K562 (cell line): ENCODE measurements around the gene NPAS1. TPM values are rescaled to one million over a fixed set of nuclear protein-coding genes. Genes with fewer than 3 reads are reported as not detected.
A peak's percentile ranks its signal among the peaks of the same experiment; 100 is the strongest.

ENCODE experiments used
- AFF4 ChIP-seq: sonication (generic); formaldehyde crosslinking; IDR thresholded peaks from 2 replicates; pipeline ENCODE4 v1.8.0; 2023; ENCODE audit warnings: mild to moderate bottlenecking, missing genetic modification reagents
- BCLAF1 ChIP-seq, 2 experiments: fragments of 450-650 bp in 1 of 2; IDR thresholded peaks; 2 replicates each; pipeline ENCODE4 v1.6.1; 2011 to 2017; ENCODE audit warnings: low read depth in 2 of 2, antibody characterized with exemption in 1 of 2, borderline replicate concordance in 1 of 2, low read length in 1 of 2, mild to moderate bottlenecking in 1 of 2, mixed read lengths in 1 of 2; ENCODE audit not compliant: control insufficient read depth in 1 of 2
- CHCHD3 ChIP-seq: fragments of 250-450 bp; sonication (Bioruptor Pico); IDR thresholded peaks from 2 replicates; pipeline ENCODE4 v2.1.2; 2022; ENCODE audit warnings: mild to moderate bottlenecking
- DLX4 ChIP-seq: fragments of 250-450 bp; sonication (Bioruptor Pico); IDR thresholded peaks from 2 replicates; pipeline ENCODE4 v1.6.1; 2021; ENCODE audit warnings: mild to moderate bottlenecking
- GTF2E2 ChIP-seq: fragments of 200-800 bp; sonication (Bioruptor generic); IDR thresholded peaks from 2 replicates; pipeline ENCODE4 v1.6.1; 2016; ENCODE audit warnings: missing genetic modification characterization, missing compliant biosample characterization
- PBX2 ChIP-seq, 2 experiments: IDR thresholded peaks in 1 of 2; conservative IDR thresholded peaks in 1 of 2; 2 replicates each; pipeline ENCODE4 v1.6.1; 2016; ENCODE audit warnings: low read depth in 2 of 2, mild to moderate bottlenecking in 1 of 2, missing compliant biosample characterization in 1 of 2, missing genetic modification characterization in 1 of 2, moderate library complexity in 1 of 2
- SRF ChIP-seq, 2 experiments: fragments of 250-450, 450-650 bp in 1 of 2; sonication (Bioruptor Pico) in 1 of 2; sonication (generic) in 1 of 2; formaldehyde crosslinking; IDR thresholded peaks; 2 replicates each; pipeline versions ENCODE4 v1.5.0 to v1.5.1; 2020 to 2022; ENCODE audit warnings: mild to moderate bottlenecking in 1 of 2, missing genetic modification reagents in 1 of 2
- YY1 ChIP-seq, 3 experiments: IDR thresholded peaks; 2 replicates each; pipeline ENCODE4 v1.6.1; 2011; ENCODE audit warnings: low read length in 2 of 3, mild to moderate bottlenecking in 2 of 3, moderate library complexity in 2 of 3, borderline replicate concordance in 1 of 3, control low read depth in 1 of 3, low read depth in 1 of 3; ENCODE audit not compliant: insufficient read depth in 3 of 3, insufficient replicate concordance in 2 of 3, control insufficient read depth in 1 of 3, insufficient read length in 1 of 3; ENCODE audit errors: extremely low read depth in 1 of 3
- ZNF384 ChIP-seq: IDR thresholded peaks from 2 replicates; pipeline ENCODE4 v1.6.1; 2012; ENCODE audit warnings: low read depth, low read length, improper control_type of control experiment
- ZNF639 ChIP-seq, 2 experiments: fragments of 200-800 bp in 1 of 2; sonication (Bioruptor generic) in 1 of 2; sonication (generic) in 1 of 2; formaldehyde crosslinking in 1 of 2; IDR thresholded peaks in 1 of 2; conservative IDR thresholded peaks in 1 of 2; 2 replicates each; pipeline versions ENCODE4 v1.5.0 to v1.6.1; 2016 to 2020; ENCODE audit warnings: missing compliant biosample characterization in 1 of 2, missing genetic modification characterization in 1 of 2, missing genetic modification reagents in 1 of 2
- polyA plus RNA-seq, 8 experiments: library from polyadenylated mRNA; depleted of rRNA in 4 of 8; stranded (reverse) in 5 of 8; unstranded in 3 of 8; fragments of >200 nt; fragmentation: Nextera tagmentation in 2 of 8; fragmentation: Illumina TruSeq in 1 of 8; extraction: Ambion mirVana in 2 of 8; extraction: Trizol in 1 of 8; gene quantifications; 2 replicates each; pipeline versions ENCODE4 v1.2.1 to v1.2.3, GENCODE V29; 2011 to 2014; ENCODE audit warnings: inconsistent platforms in 1 of 8, missing spikeins in 1 of 8
- total RNA-seq, 7 experiments: library from RNA; depleted of rRNA in 6 of 7; stranded (reverse); fragments of >200 nt in 6 of 7; fragmentation: Illumina TruSeq in 2 of 7; extraction: Trizol in 2 of 7; gene quantifications; 2 replicates each; pipeline versions ENCODE4 v1.2.1 to v1.2.3, GENCODE V29; 2011 to 2021; ENCODE audit warnings: low replicate concordance in 1 of 7

Gene NPAS1
- total and polyA plus RNA-seq, 9 of the 15 experiments (the other 6 are each of a cell fraction or from before 2014, with no cell fraction given): 0.58 to 5.3 (median 2.0) TPM; not detected in 2

GRCh38 chr19:47035127-47036096, 15.8 kb downstream of the NPAS1 start (continued):
- TF ChIP-seq AFF4 (CRISPR knock-in tag): peak; percentile 71; the same call in 1 of the 2 replicates
- TF ChIP-seq DLX4 (CRISPR knock-in tag): no peak
- no peak for TF ChIP-seq CHCHD3 (CRISPR knock-in tag)
- TF ChIP-seq YY1 (IDR thresholded peaks at IDR 0.05; ENCODE audit: borderline replicate concordance in 1 of 3, control insufficient read depth in 1 of 3, extremely low read depth in 1 of 3, insufficient read depth in 3 of 3, insufficient read length in 1 of 3, insufficient replicate concordance in 2 of 3, low read depth in 1 of 3, low read length in 2 of 3): peak; percentile 10 to 81 (median 53)
- TF ChIP-seq BCLAF1 (IDR thresholded peaks at IDR 0.05; ENCODE audit: borderline replicate concordance in 1 of 2, control insufficient read depth in 1 of 2, low read depth in 2 of 2, low read length in 1 of 2): no peak
- no peak for TF ChIP-seq GTF2E2 (tag)
- TF ChIP-seq PBX2 (CRISPR knock-in tag; IDR thresholded peaks at IDR 0.05; ENCODE audit: low read depth): no peak
- TF ChIP-seq PBX2 (tag; conservative IDR thresholded peaks at IDR 0.05; ENCODE audit: low read depth): no peak
- TF ChIP-seq ZNF384: peak; percentile 73
- no peak for TF ChIP-seq SRF (CRISPR knock-in tag; IDR thresholded peaks at IDR 0.05)
- no peak for TF ChIP-seq ZNF639 (CRISPR knock-in tag; conservative IDR thresholded peaks at IDR 0.05 in 1 of 2, IDR thresholded peaks at IDR 0.05 in 1 of 2)
